SW 1271 (cell line): Measurements from ENCODE around the gene PSAPL1.

Experiments used
- DNase-seq, 2 experiments: peaks; one replicate each; lab custom pipeline; 2025; lab: John Stamatoyannopoulos, UW

PSAPL1 gene

GRCh38 chr4:7397206-7398103 lies 37.3 kb downstream of the PSAPL1 start:
- no peak for DNase-seq

- no peak for DNase-seq
These were observed 38.4 kb downstream of the PSAPL1 start for GRCh38 chr4:7396186-7396910.

GRCh38 chr4:7395645-7396044 lies 39.1 kb downstream of the PSAPL1 start:
- no peak for DNase-seq

- DNase-seq: no peak
These were observed 39.9 kb downstream of the PSAPL1 start for GRCh38 chr4:7394681-7395451.

- no peak for DNase-seq
These were observed 40.8 kb downstream of the PSAPL1 start for GRCh38 chr4:7393601-7394575.

GRCh38 chr4:7392438-7393421 lies 42.0 kb downstream of the PSAPL1 start:
- DNase-seq: no peak

GRCh38 chr4:7391637-7392437 lies 42.9 kb downstream of the PSAPL1 start:
- DNase-seq: no peak

GRCh38 chr4:7390906-7391636 lies 43.7 kb downstream of the PSAPL1 start:
- DNase-seq: no peak

- no peak for DNase-seq
These were observed 44.4 kb downstream of the PSAPL1 start for GRCh38 chr4:7390336-7390735.

- no peak for DNase-seq
These were observed 45.0 kb downstream of the PSAPL1 start for GRCh38 chr4:7389719-7390118.

GRCh38 chr4:7389101-7389701 lies 45.5 kb downstream of the PSAPL1 start:
- no peak for DNase-seq

GRCh38 chr4:7388627-7389026 lies 46.1 kb downstream of the PSAPL1 start:
- DNase-seq: no peak

GRCh38 chr4:7387925-7388324 lies 46.8 kb downstream of the PSAPL1 start:
- no peak for DNase-seq

GRCh38 chr4:7384929-7385890 lies 49.5 kb downstream of the PSAPL1 start:
- no peak for DNase-seq

- no peak for DNase-seq
These were observed 50.5 kb downstream of the PSAPL1 start for GRCh38 chr4:7384003-7384928.

GRCh38 chr4:7383266-7383665 lies 51.5 kb downstream of the PSAPL1 start:
- no peak for DNase-seq
